Left ventricle myocardium superior (tissue), 1 donor: ENCODE results near the gene VRK2. TPM values are rescaled to one million over a fixed set of nuclear protein-coding genes. Genes with fewer than 3 reads are reported as not detected.
"Not testable (repeated sequence)": the region's sequence is repeated elsewhere in the genome, so short reads cannot be mapped to it uniquely, and the experiment has no call there.

Experiments
- ATAC-seq: fragments of 200-7000 bp; cut with Tn5 transposase; one replicate; pipeline ENCODE4 v1.9.1; 2020; ENCODE audit warnings: mild to moderate bottlenecking, moderate library complexity
- DNase-seq: peaks from one replicate; pipeline ENCODE4 v3.0.0-alpha.2; 2020
- intact Hi-C: fragments of 100-400 bp; cut with micrococcal nuclease; formaldehyde crosslinking; loops from one replicate; pipeline ENCODE4 v1.11.0; 2022
- total RNA-seq: library from RNA; stranded (reverse); fragmentation: NEBNext Ultra II Directional; extraction: Animal tissue kit (Norgen Biotek cat#: 25700); gene quantifications from one replicate; pipeline ENCODE4 v1.2.1, GENCODE V29; 2021
- donor health status: DM: no; HTN: yes; CAD: no; lungs with severe emphysema.

VRK2 gene
- total RNA-seq, 1 donor from 2014 or later = 33.1 TPM

DNA sequence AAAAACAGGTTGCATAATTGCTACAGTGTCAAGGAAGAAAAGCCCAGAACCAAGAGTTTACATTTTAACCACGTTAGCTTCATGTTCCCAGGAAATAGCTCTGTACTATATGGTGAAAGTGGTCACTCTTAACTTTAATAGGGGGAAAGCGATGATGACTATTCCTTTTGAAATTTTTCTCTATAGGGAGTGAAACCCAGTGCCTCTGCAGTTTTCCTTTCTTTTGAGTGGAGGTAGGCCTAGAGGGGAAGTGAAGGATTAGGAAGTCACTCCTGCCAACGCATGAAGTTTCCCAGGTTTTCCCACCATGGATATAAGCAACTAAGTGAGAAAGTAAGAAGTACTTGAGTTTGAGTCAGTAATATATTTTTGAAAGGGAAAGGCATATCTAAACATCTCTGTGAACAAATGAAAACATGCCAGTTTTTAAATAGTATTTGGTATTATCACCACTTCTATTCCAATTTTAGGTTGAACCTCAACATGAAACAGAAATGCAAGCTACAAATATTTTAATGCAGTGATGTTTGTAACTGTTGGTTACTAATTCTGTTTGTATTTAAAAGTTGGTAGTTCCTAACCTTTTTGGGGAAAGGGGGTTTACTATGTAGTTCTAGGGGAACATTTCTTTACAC, 91.9 kb downstream of the VRK2 start:
- no peak for ATAC-seq
- DNase-seq = no peak
- intact Hi-C loops = no loop called here

DNA sequence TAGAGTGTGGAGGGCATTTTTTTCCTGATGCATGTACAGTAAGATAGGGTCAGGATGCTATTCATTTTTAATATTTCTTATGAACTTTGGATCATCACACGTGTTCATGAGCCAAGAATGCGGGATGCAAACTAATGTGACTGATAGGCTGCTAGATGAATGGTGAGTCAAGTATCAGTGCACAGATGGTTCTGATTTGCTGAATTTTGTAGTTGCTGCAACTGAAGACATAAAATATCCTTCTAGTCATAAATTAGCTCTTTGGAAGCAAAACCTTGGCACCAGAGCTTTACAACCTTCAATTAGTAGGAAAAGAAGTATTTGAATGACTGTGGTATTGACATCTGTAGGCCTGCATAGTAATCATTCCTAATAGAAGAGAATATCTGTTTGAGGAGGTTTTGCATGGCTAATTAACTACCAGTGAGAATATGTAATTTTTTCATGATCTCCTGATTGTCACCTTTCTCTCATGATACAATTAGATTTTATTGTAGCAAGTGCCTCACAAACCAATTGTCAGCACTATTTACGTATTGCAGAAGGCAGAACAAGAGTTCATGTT, 94.0 kb downstream of the VRK2 start:
- ATAC-seq (no peak), DNase-seq (no peak)
- intact Hi-C loops = no loop called here

- DNase-seq, intact Hi-C loops, ATAC-seq: not testable (repeated sequence)
Observed at GRCh38 chr2:58145769-58146168, 99.2 kb downstream of the VRK2 start.

DNA sequence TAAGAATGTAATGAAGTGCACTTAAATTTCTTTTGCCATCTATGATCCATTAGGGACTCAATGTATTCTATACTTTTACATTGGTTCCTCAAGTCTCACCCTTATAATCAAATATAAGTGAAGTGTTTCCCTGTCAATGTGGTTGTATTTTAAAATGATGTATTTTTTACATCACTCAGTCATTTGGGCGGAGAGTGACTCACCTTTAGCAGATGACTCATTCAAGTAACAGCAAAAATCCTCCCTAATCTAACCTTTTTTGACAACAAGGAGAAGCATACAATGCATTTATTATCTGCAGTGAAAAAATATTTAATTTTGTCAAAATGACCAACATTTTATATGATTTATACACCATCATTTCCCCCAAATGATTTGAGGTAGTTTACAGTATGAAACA, 100.1 kb downstream of the VRK2 start:
- ATAC-seq (no peak), DNase-seq (no peak)
- intact Hi-C loops = no loop called here

DNA sequence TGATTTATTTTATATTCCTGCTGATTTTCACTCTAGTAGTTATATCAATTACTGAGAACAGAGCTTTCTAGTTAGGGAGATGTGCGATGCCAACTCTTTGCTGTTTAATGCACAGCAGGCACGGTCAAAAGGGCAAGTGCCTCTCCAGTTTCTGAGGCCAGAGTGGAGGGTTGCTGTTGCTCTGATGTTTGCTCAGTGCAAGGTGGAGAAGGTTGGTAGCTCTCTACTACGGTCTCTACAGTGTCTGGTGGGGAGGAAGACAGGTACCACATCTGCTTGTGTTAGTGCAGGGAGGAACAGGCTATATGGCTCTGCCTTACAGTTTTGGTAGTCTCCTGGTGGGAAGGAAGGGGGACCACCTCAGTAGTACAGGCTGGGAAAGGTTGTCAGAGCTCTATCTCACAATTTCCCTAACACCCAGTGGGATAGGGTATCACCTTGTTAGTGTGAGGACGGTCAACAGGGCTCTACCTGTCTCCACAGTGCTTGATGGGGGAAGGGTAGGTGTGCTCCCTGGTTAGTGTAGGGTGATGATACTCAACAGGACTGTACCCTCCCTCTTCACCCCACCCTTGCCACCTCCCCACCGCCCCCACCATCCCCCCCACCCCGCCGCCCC, 108.7 kb downstream of the VRK2 start:
- intact Hi-C loops = no loop called here
- DNase-seq (no peak), ATAC-seq (no peak)

- no peak for DNase-seq
Observed at GRCh38 chr2:58156780-58157179, 110.2 kb downstream of the VRK2 start.

GRCh38 chr2:58157754-58158153, 111.1 kb downstream of the VRK2 start:
- intact Hi-C loops = no loop called here
- no peak for DNase-seq
- ATAC-seq = no peak

More at GRCh38 chr2:58156780-58157179, 110.2 kb downstream of the VRK2 start:
- no peak for ATAC-seq
- intact Hi-C loops = no loop called here

DNA sequence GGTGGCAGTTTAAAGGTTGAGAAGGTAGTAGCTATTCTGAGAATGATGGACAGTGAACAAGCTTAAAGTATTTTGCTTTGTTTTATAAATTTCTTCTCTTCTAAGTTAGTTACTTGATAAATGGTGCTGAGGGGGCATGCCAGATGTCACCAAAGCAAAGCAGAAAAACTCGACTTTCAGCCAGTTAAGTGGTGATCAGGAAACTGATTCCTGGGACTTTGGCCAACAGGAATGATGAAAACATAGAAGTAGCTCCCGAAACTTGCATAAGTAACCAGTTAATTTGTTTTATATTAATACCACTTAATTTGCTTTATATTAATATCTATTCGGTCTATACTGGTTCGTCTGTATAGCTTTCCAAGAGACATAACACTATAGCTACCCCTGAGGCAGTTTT, 111.9 kb downstream of the VRK2 start:
- DNase-seq (no peak), ATAC-seq (no peak)
- intact Hi-C loops = no loop called here

DNA sequence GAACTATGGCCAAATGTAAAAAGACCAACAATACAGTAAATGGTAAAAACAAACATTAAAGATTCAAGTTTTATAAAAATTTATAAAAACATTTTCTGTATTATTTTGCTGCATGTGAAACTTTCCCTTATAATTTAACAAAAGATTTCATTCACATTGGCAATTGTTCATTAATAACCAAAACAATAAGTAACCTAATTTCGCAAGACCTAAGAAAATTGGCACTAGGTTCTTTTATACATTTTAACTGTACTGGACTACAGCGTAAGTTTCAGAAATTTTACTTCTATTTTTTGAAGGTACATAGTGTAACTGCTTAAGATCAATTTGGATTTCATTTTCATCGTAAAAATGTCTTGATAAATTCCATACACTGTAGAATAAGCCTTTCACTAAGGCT, 117.3 kb downstream of the VRK2 start:
- intact Hi-C loops = no loop called here
- DNase-seq = no peak
- no peak for ATAC-seq

DNA sequence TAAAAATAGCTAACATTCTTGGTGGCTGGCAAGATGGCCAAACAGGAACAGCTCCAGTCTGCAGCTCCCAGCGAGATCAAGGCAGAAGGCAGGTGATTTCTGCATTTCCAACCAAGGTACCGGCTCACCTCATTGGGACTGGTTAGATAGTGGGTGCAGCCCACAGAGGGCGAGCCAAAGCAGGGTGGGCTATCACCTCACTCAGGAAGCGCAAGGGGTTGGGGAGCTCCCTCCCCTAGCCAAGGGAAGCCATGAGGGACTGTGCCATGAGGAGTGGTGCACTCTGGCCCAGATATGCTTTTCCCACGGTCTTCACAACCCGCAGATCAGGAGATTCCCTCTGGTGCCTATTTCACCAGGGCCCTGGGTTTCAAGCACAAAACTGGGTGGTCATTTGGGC, 121.5 kb downstream of the VRK2 start:
- DNase-seq, intact Hi-C loops, ATAC-seq: not testable (repeated sequence)

DNA sequence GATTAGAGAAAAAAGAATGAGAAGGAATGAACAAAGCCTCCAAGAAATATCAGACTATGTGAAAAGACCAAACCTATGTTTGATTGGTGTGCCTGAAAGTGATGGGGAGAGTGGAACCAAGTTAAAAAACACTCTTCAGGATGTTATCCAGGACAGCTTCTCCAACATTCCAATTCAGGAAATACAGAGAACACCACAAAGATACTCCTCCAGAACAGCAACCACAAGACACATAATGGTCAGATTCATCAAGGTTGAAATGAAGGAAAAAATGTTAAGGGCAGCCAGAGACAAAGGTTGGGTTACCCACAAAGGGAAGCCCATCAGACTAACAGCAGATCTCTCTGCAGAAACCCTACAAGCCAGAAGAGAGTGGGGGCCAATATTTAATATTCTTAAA, 123.2 kb downstream of the VRK2 start:
- ATAC-seq, intact Hi-C loops, DNase-seq: not testable (repeated sequence)

DNA sequence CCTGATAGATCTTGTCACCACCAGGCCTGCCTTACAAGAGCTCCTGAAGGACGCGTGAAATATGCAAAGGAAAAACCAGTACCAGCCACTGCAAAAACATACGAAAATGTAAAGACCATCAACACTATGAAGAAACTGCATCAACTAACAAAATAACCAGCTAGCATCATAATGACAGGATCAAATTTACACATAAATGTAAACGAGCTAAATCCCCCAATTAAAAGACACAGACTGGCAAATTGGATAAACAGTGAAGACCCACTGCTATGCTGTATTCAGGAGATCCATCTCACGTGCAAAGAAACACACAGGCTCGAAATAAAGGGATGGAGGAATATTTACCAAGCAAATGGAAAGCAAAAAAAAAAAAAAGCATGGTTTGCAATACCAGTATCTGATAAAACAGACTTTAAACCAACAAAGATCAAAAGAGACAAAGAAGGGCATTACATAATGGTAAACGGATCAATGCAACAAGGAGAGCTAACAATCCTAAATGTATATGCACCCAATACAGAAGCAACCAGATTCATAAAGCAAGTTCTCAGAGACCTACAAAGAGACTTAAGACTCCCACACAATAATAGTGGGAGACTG, 123.8 kb downstream of the VRK2 start:
- ATAC-seq, intact Hi-C loops, DNase-seq: not testable (repeated sequence)

GRCh38 chr2:58171831-58172230, 125.2 kb downstream of the VRK2 start:
- ATAC-seq, DNase-seq, intact Hi-C loops: not testable (repeated sequence)

- intact Hi-C loops, ATAC-seq, DNase-seq: not testable (repeated sequence)
Observed at GRCh38 chr2:58177187-58177586, 130.6 kb downstream of the VRK2 start.

- DNase-seq, ATAC-seq: not testable (repeated sequence)
Observed at GRCh38 chr2:58180175-58180574, 133.6 kb downstream of the VRK2 start.

DNA sequence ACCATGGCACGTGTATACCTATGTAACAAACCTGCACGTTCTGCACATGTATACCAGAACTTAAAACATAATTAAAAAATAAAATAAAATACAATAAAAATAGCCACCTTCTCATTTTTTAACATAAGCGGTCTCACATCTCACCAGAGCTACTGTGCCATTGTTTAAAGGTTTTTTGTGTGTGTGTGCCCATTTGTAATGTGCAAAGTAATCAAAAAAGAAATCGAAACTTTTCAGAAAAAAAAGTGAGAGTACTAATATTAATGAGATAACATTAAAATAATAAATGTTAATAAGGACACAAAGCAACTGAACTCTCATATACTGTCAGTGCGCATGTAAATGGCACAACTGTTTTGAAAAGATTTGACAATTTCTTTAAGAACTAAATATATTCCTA, 134.0 kb downstream of the VRK2 start:
- DNase-seq (no peak), ATAC-seq (no peak)
- intact Hi-C loops = no loop called here

More at GRCh38 chr2:58180175-58180574, 133.6 kb downstream of the VRK2 start:
- intact Hi-C loops = not testable (repeated sequence)

GRCh38 chr2:58182527-58182926, 135.9 kb downstream of the VRK2 start:
- ATAC-seq = no peak
- no peak for DNase-seq
- intact Hi-C loops = no loop called here

DNA sequence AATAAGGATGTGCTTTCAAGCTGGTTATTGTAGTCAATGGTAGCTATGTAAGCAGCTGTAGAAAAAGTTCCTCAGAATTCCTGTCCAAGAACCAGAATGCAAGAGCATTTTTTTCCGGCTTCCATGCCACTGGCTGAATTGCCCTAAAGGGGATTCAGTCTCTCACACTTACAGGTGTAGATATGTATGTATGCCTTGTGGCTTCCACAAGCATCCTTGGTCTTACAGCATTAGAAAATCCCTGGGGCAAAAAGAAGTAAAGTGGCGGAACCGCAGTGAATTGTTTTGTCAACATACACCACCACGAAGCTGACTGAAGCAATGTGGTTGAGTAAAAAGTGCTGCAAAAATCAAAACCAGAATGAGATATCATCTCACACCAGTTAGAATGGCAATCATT, 139.9 kb downstream of the VRK2 start:
- intact Hi-C loops = no loop called here
- no peak for ATAC-seq
- DNase-seq = no peak

DNA sequence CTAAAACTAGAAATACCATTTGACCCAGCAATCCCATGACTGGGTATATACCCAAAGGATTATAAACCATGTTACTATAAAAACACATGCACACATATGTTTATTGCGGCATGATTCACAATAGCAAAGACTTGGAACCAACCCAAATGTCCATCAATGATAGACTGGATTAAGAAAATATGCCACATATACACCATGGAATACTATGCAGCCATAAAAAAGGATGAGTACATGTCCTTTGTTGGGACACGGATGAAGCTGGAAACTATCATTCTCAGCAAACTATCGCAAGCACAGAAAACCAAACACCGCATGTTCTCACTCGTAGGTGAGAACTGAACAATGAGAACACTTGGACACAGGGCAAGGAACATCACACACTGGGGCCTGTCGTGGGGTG, 140.4 kb downstream of the VRK2 start:
- intact Hi-C loops, ATAC-seq, DNase-seq: not testable (repeated sequence)

- no peak for DNase-seq
- intact Hi-C loops = no loop called here
- ATAC-seq = no peak
Observed at GRCh38 chr2:58194458-58194857, 147.9 kb downstream of the VRK2 start.
